Non-pigmented ciliary epithelial cell (primary cell): ENCODE measurements around the gene ALKBH5.

ENCODE experiments used
- DNase-seq: peaks from one replicate; pipeline ENCODE4 v3.0.0-alpha.2; 2010; ENCODE audit warnings: low read depth

ALKBH5 gene

DNA sequence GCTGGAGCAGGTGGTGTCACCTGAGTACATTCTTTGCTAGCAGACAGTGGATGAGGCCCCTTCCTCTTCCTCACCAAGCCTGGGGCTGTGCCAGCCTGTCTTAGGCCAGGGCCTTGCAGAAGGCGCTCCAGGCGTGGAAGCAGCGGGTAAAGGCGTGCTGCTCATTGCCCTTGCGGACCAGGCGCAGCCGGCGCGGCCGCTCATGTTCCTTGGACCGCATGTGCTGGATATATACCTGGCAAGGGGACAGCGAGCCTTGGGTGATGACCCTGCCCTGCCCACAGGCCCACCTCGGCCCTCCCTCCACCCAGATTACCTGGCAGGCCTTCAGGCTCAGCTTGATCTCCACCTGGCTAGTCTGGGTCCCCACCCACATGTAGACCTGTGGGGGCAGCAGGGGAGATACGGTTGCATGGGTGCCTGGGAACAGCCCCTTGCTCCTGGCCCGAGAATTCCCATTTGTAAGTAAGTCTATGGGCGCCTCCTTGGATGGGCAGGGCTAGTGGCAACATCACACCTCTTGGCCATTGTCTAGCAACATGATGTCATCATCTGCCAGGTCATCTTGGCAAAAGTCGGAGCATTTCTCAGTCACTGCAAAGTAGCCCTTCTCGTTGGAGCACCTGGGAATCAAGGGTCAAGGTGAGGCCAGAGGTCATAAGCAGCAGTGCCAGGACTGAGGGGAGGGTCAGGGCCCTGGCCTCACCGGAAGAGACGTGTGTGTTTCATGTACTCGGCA lies 61.6 kb downstream of the ALKBH5 start:
- DNase-seq = no peak

DNA sequence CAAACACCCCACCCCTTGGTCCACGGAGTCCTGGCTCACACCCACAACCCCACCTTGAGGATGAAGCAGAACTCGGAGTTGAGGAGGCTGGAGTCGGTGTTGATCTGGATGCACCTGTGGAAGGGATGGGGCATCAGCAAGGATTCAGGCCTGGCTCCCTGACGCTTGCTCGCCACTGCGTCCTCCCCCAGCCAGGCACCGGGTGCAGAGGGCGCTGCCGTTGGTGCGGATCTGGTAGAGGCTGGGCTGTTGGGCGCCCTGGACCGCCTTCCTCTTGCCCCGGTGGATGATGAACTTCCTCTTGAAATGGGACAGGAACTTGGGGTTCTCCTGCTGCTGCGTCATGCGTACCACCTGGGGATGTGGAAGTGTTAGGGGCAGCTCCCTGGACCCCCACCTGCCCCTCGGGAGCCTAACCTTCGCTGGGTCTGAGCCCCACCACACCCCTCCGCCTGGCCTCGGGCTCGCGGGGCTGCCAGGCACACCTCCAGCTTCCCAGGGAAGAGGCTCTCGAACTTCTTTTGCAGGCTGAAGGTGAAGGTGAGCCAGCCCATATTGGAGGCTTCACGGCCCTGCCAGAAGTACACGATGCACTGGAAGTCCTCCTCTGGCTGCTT lies 62.6 kb downstream of the ALKBH5 start:
- no peak for DNase-seq

DNA sequence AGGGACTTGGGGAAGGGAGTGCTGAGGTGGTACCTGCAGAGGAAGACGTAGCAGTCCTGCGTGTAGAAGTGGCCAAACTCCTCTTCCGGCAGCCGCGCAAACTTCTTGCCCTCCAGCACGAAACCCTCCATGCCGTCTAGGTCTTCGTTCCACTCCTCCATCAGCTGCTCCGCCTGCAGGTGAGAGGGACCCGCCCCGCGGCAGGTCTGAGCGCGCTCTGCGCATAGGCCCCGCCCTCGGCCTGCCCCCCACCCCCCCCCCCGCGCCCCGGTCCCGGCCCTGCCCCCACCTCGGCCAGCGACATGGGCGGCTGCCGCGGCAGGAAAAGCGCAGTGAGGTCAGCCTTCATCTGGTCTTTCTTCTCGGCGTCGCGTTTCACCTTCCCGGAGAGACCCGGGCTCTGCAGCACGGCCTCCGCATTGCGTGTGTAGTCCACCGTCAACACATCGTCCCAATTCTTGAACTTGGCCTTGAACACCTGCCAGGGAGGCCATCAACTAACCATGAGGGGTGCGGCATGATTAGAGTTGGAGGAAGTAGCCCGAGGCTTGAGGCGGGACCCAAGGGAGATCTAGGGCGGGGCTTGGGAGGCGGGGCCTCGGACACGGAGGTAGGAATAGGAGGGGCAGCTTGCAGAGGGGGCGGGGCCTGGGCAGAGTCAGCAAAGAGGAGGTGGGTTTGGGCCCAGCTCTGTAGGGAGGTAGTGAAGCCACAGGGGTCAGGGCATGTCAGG lies 63.4 kb downstream of the ALKBH5 start:
- DNase-seq = no peak

DNA sequence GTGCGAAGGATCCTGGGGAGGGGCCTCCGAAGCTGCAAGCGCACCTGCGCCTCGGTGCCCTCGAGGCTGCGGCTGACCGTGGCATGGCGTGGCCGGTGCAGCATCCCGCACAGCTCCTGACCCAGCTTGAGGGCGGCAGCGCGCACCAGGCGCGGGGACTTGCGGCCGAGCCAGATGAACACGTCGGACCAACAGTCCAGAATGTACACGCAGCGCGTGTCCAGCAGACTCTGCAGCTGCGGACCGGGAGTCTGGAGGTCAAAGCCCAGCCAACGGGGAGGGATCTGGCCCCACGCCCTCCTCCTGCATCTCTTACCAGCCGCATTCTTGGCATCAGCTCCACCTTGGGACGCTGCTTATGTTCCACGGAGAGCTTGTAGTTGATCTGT lies 64.0 kb downstream of the ALKBH5 start:
- DNase-seq = no peak

DNA sequence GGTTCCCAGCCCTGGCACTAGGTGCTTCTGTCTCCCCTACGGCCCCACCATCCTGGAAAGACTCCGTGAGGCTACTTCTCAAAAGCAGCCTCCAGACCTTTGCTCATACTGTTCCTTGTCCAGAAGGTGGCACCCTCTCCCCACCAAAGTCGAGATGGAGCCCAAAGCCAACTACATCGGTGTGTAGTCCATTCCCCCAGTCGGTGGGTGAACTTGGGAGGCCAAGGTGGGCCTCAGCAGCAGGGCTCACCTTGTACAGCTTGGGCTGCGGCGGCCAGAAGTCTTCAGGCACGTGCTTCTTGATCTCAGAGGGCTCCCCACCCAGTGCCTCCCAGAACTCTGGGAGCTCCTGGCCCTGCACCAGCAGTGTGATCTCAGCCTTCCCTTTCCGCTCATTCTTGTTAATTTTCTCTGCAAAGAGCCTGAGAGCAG lies 64.7 kb downstream of the ALKBH5 start:
- DNase-seq = no peak

DNA sequence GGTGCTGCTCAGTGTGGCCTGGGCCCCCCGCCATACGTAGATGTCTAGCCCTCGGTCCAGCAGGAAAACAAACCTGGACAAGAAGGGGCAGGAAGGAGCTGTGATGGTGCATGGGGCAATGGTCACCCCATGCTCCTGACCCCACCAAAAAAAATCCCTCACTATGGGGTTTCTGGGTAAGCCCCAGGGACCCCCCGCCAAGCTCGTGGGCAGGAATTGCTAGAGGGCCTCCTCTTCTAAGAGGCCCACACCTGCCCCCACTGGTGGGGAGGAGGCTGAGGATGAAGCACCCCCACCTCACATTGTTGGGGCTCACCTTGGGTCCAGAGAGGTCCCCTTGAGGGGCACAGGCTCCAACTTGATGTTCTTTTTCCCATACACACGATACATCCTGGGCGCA lies 65.2 kb downstream of the ALKBH5 start:
- no peak for DNase-seq

DNA sequence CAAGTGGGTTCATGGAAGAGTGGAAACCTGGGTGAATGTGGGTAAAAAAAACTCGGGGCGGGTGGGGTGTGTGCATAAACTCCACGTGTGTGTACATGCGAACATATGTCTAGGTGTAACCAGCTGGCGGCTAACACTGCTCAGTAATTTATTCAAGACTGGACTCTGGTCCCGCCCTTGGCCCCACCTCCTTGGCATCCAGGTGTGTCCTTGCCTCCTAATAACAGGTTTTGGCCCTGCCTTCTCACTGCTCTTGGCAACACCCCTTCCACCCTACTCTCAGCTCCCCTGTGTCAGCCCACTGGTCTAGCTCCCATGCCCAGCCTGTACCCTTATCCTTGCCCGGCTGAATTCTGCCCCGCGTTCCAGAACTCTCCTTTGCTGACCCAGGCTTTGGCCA lies 66.6 kb downstream of the ALKBH5 start:
- no peak for DNase-seq

DNA sequence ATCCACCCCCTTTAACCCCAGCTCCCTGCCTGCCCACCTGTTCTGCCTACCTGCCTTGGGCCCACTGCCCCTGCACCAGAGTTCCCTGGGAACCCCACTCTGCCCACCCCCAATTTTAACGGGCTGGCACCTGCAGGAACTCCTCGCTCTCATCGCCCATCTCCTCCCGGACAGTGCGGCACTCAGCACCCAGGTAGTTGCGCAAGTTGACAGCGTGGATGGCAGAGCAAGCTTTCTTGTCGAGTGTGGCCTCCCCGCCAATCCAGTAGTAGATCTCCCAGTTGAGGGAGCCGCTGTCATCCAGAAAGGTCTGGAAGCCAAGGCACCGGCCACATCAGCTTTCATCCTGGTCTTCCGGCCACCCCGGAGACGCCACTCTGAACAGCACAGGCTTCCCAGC lies 67.1 kb downstream of the ALKBH5 start:
- no peak for DNase-seq

DNA sequence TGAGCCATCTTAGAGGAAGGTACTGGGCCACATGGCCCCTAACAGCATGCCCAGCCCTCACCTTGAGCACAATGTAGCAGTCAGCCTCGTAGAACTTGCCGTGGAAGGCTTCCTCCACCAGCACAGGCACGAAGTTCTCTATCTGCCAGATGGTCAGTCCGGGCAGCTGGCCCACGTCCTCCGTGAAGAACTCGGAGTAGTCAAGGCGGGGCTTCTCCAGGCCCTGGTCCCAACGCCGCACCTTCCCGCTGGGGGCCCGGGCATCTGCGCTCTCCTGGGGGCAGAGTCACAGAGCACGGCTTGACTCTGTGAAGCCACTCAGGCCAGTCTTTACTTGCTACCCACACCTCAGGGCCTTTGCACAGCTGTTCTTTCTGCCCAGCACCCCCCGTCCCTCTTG lies 67.6 kb downstream of the ALKBH5 start:
- DNase-seq = no peak

DNA sequence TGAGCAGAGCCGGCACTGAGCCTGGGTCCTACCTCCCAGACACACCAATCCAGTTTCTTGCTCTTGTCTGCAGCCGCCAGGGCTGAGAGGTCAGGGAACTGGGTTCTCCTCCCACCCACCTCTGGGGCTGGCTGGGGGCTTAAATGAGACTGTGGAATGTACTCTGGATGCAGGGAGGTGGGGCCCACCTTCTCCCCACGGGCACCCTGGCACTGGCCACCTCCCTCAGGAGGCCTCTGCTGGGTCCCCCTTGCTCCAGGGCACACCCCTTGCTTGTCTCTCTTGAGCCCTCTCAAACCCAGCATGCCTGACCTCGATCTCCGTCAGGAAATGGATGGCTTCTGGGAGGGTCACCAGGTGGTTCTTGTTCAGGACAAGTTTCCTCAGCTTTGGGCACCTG lies 68.5 kb downstream of the ALKBH5 start:
- DNase-seq = no peak

DNA sequence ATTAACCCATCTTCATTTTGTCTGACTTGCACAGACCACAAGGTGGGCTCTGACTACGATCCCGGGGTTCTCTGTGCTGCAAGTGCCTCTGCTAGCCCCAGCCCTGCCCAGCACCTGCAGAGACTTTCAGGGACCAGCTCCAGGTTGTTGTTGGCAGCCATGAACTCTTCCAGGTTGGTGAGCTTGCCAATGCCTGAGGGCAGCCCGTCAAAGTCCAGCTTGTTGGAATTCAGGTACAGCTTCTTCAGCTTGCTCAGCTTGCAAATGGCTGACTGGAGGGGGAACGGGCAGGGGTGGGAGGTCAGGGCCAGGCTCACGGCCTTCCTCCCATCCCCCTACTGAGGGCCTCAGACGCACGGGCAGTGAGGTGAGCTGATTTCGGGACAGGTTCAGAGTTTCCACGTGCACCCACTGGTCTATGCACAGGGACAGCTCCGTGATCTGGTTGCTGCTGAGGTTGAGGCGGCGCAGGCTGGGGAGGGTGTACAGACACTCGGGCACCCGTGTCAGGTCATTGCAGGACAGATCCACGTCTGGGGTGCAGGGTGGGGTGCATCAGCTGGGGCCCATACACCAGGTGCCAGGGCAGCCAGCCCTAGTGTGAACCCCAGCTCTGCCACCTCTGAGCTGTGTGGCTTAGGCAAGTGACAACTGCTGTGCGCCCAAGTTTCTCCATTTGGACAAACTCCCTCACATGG lies 69.7 kb downstream of the ALKBH5 start:
- DNase-seq = no peak

DNA sequence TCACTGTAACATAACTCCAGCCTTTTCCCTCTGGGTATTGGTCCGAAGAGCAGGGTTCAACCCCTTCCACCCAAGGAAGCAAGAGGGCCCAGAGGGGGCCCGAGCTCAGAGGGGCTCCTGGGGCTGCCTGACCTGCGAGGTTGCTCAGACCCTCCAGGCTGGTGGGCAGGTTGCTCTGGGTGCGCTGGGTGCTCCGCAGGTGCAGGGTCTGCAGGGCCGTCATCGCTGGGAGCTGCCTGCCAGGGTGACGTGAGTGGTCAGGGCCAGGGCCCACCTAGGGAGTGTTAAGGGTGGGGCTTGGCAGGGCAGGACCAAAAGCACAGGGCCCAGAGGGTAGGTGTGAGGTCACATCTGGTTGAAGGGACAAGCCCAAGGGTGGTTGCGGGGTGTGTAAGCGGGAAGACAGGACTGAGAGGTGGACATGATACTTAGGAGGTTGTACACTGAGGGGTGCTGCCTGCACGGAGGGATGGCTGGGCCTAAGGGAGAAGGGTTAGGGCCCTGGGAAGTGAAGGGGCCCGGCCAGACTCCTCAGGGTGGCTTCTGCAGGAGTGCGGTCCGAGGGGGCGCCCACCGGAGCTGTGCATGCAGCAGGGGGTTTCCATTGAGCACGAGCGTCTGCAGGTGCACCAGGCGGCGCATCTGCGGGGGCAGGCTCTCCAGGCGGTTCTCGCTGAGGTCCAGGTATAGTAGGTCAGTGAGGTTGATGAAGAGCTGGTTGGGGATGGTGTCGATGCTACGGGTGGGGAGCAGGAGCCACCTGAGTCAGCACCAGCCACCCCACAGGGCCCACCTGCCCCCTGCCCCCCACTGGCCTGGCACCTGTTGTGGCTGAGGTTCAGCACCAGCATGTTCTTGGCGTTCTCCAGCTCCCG lies 70.6 kb downstream of the ALKBH5 start:
- no peak for DNase-seq

DNA sequence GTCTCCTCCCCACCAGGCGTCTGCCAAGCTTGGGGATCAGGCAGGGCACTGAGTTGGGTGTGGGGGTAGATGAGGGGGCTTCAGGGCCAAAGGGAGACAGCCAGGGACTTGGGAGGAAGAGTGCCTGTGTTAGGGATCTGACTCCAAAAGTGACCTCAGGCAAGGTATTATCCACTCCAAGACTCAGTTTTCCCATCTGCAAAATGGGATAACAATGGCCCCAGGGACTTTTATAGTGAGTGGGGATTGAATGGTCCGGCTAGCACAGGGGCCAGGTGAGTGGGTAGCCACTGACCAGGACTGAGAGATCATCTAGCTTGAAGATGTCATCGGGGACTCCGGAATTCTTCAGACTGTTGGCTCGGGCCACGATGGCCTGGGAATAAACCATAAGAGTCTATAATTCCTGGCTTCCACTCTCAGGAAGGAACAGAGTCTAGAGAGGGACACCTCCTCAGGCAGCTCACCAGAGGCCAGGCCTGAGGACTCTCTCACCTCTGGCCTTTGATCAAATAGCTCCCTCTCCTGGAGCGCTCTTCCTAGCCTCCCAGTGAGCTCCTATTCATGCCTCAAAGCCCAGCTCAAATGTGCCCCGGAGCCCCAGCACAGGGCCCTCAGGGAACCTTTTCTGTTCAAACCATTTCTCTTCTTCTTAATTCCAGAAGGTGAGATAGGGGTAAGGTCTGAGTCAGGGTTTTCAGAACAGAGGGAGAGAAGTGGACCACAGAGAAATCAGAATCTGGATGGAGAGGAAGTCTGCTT lies 71.4 kb downstream of the ALKBH5 start:
- DNase-seq = no peak

DNA sequence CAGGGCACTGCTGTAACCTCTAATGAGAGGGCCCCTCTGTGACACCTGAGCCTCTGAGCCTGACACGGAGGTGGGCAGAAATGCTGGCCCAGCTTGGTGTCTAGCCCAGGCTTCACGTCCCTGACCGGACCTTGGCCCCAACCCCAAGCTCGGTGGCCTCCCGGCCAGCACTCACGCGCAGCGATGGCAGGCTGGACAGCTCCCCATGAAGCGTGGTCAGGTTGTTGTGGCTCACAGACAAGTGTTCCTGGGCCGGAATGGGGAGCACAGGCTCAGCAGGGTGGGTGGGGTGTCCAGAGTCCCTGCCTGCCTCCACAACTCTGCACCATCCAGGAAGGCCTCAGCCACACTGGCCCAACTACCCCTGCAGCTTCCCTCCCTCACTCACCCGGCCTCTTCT lies 72.7 kb downstream of the ALKBH5 start:
- no peak for DNase-seq

DNA sequence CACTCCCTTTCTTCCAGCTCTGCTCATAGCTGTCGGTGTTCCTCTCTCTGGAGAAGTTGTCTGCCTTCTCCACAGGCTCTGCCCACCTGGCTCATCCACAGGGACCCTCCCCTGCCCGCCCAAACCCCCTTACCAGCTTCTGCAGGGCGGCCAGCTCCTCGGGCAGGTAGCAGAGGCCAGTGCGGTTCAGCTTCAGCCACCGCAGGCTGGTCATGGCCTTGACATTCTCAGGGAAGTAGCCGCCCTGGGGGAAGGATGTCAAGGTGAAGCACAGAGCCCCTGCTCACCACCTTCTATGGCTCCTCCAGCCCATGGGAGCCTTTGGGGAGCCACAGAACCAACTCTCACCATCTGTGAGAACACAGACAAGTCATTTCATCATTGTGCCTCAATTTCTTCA lies 73.1 kb downstream of the ALKBH5 start:
- DNase-seq = no peak

DNA sequence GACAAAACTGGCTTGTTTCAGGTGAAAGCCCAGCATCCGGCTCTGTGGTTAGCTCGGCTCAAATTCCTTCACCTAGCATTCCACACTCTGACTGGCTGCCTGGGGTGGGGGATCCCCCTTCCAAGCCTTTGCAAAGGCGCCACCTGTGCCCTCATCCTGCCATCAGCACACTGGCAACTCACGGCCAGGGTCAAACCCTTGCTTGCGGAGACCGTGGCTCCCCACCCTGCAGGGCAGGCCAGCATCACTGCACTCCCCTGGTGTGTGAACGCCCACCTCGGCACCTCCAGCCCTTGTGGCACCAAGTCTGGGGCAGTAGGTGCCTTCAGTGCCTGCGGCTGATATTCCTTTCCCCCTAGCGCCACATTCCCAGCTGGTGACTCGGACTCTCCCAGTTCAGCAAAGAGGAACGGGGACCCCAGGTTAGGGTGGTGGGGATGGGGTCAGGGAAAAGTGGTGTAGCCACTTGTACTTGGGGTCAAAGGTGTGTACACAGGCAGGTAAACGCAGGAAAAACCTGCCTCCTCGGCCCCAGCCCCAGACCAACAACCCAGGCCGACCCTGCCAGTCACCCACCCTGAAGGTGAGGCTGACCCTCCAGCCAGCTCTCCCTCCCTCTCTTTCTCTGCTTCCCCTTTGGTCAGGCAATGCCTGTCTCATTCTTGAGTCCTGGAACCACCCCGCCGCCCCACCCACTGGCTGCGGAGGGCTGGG lies 73.8 kb downstream of the ALKBH5 start:
- DNase-seq = no peak

DNA sequence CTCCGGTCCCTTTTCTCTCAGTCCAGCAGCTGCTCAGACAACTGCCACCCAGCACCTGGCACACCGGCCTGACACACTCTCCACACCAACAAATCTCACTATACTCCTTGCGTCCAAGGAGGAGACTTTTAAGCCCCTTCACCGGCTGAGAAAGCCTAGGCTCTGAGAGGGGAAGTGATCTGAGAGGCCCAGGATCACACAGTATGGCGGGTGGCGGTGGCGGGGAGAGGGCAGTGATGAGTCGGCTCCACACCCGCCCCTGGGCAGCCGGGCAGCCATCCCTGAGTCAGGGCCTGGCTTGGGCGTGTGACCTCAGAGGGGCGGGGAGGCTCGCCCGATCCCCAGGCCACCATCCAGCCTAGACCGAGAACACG lies 74.3 kb downstream of the ALKBH5 start:
- DNase-seq = no peak

DNA sequence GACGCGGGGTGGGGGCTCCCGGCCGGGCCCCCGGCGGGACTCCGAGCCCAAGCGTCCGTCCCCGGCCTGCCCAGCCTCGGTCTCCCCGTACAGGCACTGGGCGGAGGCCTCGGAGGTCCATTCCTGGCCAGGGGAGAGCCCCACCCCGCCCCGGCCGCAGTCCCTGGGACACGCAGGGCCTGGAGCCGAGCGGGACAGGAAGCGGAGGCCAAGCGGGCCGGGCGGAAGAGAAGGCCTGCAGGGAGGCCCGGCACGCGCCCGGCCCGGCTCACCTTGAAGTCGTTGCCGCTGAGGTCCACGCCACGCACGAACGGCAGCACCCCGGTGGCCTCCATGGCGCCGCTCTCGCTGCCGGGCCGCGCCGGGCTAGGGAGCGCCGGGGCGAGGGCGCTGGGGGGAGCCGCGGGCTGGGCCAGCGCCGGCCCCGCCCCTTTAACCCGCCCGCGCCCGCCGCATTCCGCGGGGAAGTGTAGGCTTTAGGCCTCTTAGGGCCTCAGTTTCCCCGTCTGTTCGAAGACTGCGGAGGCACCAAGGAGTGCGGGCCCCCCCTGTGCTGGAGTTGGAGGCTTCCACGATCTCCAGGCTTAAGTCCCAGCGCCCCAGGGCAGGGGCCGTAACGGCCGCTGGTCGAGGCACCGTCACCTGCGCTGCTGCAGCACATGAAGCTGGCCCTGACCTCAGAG lies 74.9 kb downstream of the ALKBH5 start, which contains the start of gene FLII:
Gene FLII, minus strand, starts transcription at position 383 of the 683 bp plus-strand sequence. Its CDS starts 48 bp downstream, at position 335.
- no peak for DNase-seq
